Measurements from ENCODE around the gene CDIP1. TPM values are rescaled to one million over a fixed set of nuclear protein-coding genes. Genes with fewer than 3 reads are reported as not detected.

The CDIP1 gene
- total RNA-seq, 1 experiment from 2014 or later = 8.5 TPM

- peak; percentile 95 for DNase-seq (ENCODE audit: low spot score)
Observed at GRCh38 chr16:4489030-4489429, 49.5 kb downstream of the CDIP1 start.

GRCh38 chr16:4488499-4488967, 50.0 kb downstream of the CDIP1 start:
- peak; percentile 36 for DNase-seq (ENCODE audit: low spot score)

GRCh38 chr16:4487955-4488498, 50.5 kb downstream of the CDIP1 start:
- peak; percentile 35 for DNase-seq (ENCODE audit: low spot score)

GRCh38 chr16:4486126-4486893, 52.3 kb downstream of the CDIP1 start:
- no peak for DNase-seq (ENCODE audit: low spot score)

GRCh38 chr16:4481963-4482362, 56.6 kb downstream of the CDIP1 start:
- no peak for DNase-seq (ENCODE audit: low spot score)

- no peak for DNase-seq (ENCODE audit: low spot score)
Observed at GRCh38 chr16:4481526-4481925, 57.0 kb downstream of the CDIP1 start.

- peak; percentile 56 for DNase-seq (ENCODE audit: low spot score)
Observed at GRCh38 chr16:4477966-4478365, 60.6 kb downstream of the CDIP1 start.

GRCh38 chr16:4475880-4476788, 62.4 kb downstream of the CDIP1 start, which contains the start of gene HMOX2:
HMOX2 (plus strand) TSS chr16:4476398; CDS start chr16:4505525, 29,127 bp downstream.
- peak; percentile 87 for DNase-seq (ENCODE audit: low spot score)

GRCh38 chr16:4474192-4474961, 64.2 kb downstream of the CDIP1 start, which contains the start of gene NMRAL1:
NMRAL1 (minus strand) TSS chr16:4474625; CDS start chr16:4474132, 493 bp downstream.
- DNase-seq (ENCODE audit: low spot score) = peak; percentile 88

- no peak for DNase-seq (ENCODE audit: low spot score)
Observed at GRCh38 chr16:4472880-4473279, 65.7 kb downstream of the CDIP1 start.

GRCh38 chr16:4471869-4472268, 66.7 kb downstream of the CDIP1 start:
- no peak for DNase-seq (ENCODE audit: low spot score)

GRCh38 chr16:4468972-4469371, 69.6 kb downstream of the CDIP1 start:
- no peak for DNase-seq (ENCODE audit: low spot score)

- no peak for DNase-seq (ENCODE audit: low spot score)
Observed at GRCh38 chr16:4467916-4468315, 70.7 kb downstream of the CDIP1 start.

- DNase-seq (ENCODE audit: low spot score) = no peak
Observed at GRCh38 chr16:4465977-4466779, 72.4 kb downstream of the CDIP1 start.

- no peak for DNase-seq (ENCODE audit: low spot score)
Observed at GRCh38 chr16:4463522-4464163, 74.9 kb downstream of the CDIP1 start.

- DNase-seq (ENCODE audit: low spot score) = no peak
Observed at GRCh38 chr16:4461250-4462085, 77.1 kb downstream of the CDIP1 start.

- no peak for DNase-seq (ENCODE audit: low spot score)
Observed at GRCh38 chr16:4460936-4461249, 77.7 kb downstream of the CDIP1 start.
